Jurkat, Clone E6-1 (cell line): ENCODE results near the gene PRRG3.

Experiments used
- DNase-seq: peaks from one replicate; pipeline ENCODE4 v3.0.0-alpha.2; 2011; ENCODE audit warnings: low read depth, low spot score
- H3K4me3 ChIP-seq: 2 replicates; pipeline ENCODE4 v1.5.1; 2011; ENCODE audit warnings: mild to moderate bottlenecking, low read length, control low read depth, moderate library complexity

The PRRG3 gene

GRCh38 chrX:151735219-151735618, 40.0 kb downstream of the PRRG3 start:
- no peak overlapping the region for H3K4me3 ChIP-seq
- no peak for DNase-seq

- no peak overlapping the region for H3K4me3 ChIP-seq
- no peak for DNase-seq
Measured at GRCh38 chrX:151736685-151737084, 41.4 kb downstream of the PRRG3 start.

GRCh38 chrX:151737494-151737893, 42.2 kb downstream of the PRRG3 start:
- DNase-seq = no peak
- no peak overlapping the region for H3K4me3 ChIP-seq

GRCh38 chrX:151738751-151739150, 43.5 kb downstream of the PRRG3 start:
- DNase-seq = no peak
- H3K4me3 ChIP-seq = no peak overlapping the region

- H3K4me3 ChIP-seq = no peak overlapping the region
- DNase-seq = no peak
Measured at GRCh38 chrX:151741606-151742005, 46.3 kb downstream of the PRRG3 start.

- H3K4me3 ChIP-seq = no peak overlapping the region
- DNase-seq = no peak
Measured at GRCh38 chrX:151742311-151742710, 47.1 kb downstream of the PRRG3 start.

- no peak for DNase-seq
- H3K4me3 ChIP-seq = no peak overlapping the region
Measured at GRCh38 chrX:151743651-151744470, 48.6 kb downstream of the PRRG3 start.

GRCh38 chrX:151745651-151746050, 50.4 kb downstream of the PRRG3 start:
- DNase-seq = no peak

GRCh38 chrX:151746502-151746901, 51.2 kb downstream of the PRRG3 start:
- no peak overlapping the region for H3K4me3 ChIP-seq
- no peak for DNase-seq

More at GRCh38 chrX:151745651-151746050, 50.4 kb downstream of the PRRG3 start:
- H3K4me3 ChIP-seq = no peak overlapping the region

- no peak for DNase-seq
- H3K4me3 ChIP-seq = no peak overlapping the region
Measured at GRCh38 chrX:151750511-151750910, 55.3 kb downstream of the PRRG3 start.

GRCh38 chrX:151752847-151753246, 57.6 kb downstream of the PRRG3 start:
- DNase-seq = no peak
- H3K4me3 ChIP-seq = no peak overlapping the region

- peak; percentile 7 for DNase-seq
- H3K4me3 ChIP-seq = no peak overlapping the region
Measured at GRCh38 chrX:151753313-151754046, 58.2 kb downstream of the PRRG3 start.

- DNase-seq = no peak
Measured at GRCh38 chrX:151754047-151754429, 58.8 kb downstream of the PRRG3 start.

GRCh38 chrX:151754641-151755215, 59.5 kb downstream of the PRRG3 start:
- DNase-seq = no peak
- H3K4me3 ChIP-seq = no peak overlapping the region

More at GRCh38 chrX:151754047-151754429, 58.8 kb downstream of the PRRG3 start:
- no peak overlapping the region for H3K4me3 ChIP-seq
